ENCODE results near the gene TOLLIP. TPM values are rescaled to one million over a fixed set of nuclear protein-coding genes. Genes with fewer than 3 reads are reported as not detected.
"Not testable (repeated sequence)": the region's sequence is repeated elsewhere in the genome, so short reads cannot be mapped to it uniquely, and the experiment has no call there.

Gene TOLLIP
- total RNA-seq, 1 donor from 2014 or later = 67.5 TPM

DNA sequence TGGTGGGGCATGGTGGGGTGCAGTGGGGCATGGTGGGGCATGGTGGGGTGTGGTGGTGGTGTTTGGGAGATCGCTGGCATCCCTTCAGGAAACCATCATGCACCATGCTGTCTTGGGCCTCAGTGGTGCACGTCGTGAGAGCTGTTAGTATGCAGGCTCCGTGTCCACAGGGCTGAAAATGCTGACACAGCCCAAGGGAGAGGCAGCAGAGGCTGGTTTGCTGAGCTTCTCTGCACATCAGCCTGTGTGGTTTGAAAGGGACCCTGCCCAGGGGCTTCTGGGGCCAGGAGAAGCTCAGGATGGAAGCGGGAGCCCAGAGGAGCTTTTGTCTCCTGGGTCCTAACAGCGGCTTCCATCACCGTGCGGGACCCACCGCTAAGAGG lies 56.3 kb downstream of the TOLLIP start:
- H3K4me1 Mint-ChIP-seq (ENCODE audit: low read depth, unreplicated experiment) = no peaks in the 10 kb centered on the region
- peaks cover 12% of the 10 kb centered on the region for H3K9me3 Mint-ChIP-seq (ENCODE audit: unreplicated experiment)
- peaks cover 5% of the 10 kb centered on the region for H3K36me3 Mint-ChIP-seq (ENCODE audit: unreplicated experiment)
- TF ChIP-seq, protein P1, sequence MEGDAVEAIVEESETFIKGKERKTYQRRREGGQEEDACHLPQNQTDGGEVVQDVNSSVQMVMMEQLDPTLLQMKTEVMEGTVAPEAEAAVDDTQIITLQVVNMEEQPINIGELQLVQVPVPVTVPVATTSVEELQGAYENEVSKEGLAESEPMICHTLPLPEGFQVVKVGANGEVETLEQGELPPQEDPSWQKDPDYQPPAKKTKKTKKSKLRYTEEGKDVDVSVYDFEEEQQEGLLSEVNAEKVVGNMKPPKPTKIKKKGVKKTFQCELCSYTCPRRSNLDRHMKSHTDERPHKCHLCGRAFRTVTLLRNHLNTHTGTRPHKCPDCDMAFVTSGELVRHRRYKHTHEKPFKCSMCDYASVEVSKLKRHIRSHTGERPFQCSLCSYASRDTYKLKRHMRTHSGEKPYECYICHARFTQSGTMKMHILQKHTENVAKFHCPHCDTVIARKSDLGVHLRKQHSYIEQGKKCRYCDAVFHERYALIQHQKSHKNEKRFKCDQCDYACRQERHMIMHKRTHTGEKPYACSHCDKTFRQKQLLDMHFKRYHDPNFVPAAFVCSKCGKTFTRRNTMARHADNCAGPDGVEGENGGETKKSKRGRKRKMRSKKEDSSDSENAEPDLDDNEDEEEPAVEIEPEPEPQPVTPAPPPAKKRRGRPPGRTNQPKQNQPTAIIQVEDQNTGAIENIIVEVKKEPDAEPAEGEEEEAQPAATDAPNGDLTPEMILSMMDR (IDR thresholded peaks at IDR 0.05; ENCODE audit: partially characterized antibody, unreplicated experiment) = no peak
- H3K4me3 Mint-ChIP-seq (ENCODE audit: unreplicated experiment) = no peak overlapping the region
- no peak for DNase-seq
- H3K27me3 Mint-ChIP-seq (ENCODE audit: unreplicated experiment) = peaks cover 15% of the 10 kb centered on the region
- H3K27ac Mint-ChIP-seq (ENCODE audit: unreplicated experiment) = no peak overlapping the region

GRCh38 chr11:1252371-1253102 lies 56.9 kb downstream of the TOLLIP start:
- Mint-ChIP-seq H3K27ac (ENCODE audit: unreplicated experiment) (no peak overlapping the region), H3K36me3 (ENCODE audit: unreplicated experiment) (peaks cover 5% of the 10 kb centered on the region), H3K4me3 (ENCODE audit: unreplicated experiment) (no peak overlapping the region)

GRCh38 chr11:1251236-1251770 lies 58.1 kb downstream of the TOLLIP start:
- Mint-ChIP-seq H3K27me3 (ENCODE audit: unreplicated experiment) (peaks cover 15% of the 10 kb centered on the region), H3K27ac (ENCODE audit: unreplicated experiment) (no peak overlapping the region), H3K4me1 (ENCODE audit: low read depth, unreplicated experiment) (no peaks in the 10 kb centered on the region), H3K36me3 (ENCODE audit: unreplicated experiment) (peaks cover 5% of the 10 kb centered on the region), H3K4me3 (ENCODE audit: unreplicated experiment) (no peak overlapping the region), H3K9me3 (ENCODE audit: unreplicated experiment) (peaks cover 14% of the 10 kb centered on the region)
- TF ChIP-seq, protein P1 (IDR thresholded peaks at IDR 0.05; ENCODE audit: partially characterized antibody, unreplicated experiment) = no peak
- DNase-seq = no peak

More at GRCh38 chr11:1252371-1253102, 56.9 kb downstream of the TOLLIP start:
- Mint-ChIP-seq H3K4me1 (ENCODE audit: low read depth, unreplicated experiment) (no peaks in the 10 kb centered on the region), H3K27me3 (ENCODE audit: unreplicated experiment) (peaks cover 15% of the 10 kb centered on the region), H3K9me3 (ENCODE audit: unreplicated experiment) (peaks cover 12% of the 10 kb centered on the region)
- TF ChIP-seq, protein P1 (IDR thresholded peaks at IDR 0.05; ENCODE audit: partially characterized antibody, unreplicated experiment) = no peak
- DNase-seq = no peak

DNA sequence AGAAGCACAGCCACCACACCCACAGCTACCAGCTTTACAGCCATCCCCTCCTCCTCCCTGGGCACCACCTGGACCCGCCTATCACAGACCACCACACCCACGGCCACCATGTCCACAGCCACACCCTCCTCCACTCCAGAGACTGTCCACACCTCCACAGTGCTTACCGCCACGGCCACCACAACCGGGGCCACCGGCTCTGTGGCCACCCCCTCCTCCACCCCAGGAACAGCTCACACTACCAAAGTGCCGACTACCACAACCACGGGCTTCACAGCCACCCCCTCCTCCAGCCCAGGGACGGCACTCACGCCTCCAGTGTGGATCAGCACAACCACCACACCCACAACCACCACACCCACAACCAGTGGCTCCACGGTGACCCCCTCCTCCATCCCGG lies 59.0 kb downstream of the TOLLIP start:
- not testable (repeated sequence) for H3K36me3 Mint-ChIP-seq (ENCODE audit: unreplicated experiment); H3K27ac Mint-ChIP-seq (ENCODE audit: unreplicated experiment); H3K4me3 Mint-ChIP-seq (ENCODE audit: unreplicated experiment); H3K4me1 Mint-ChIP-seq (ENCODE audit: low read depth, unreplicated experiment); DNase-seq
- peaks cover 15% of the 10 kb centered on the region for H3K27me3 Mint-ChIP-seq (ENCODE audit: unreplicated experiment)
- peaks cover 19% of the 10 kb centered on the region for H3K9me3 Mint-ChIP-seq (ENCODE audit: unreplicated experiment)

- H3K4me3 Mint-ChIP-seq (ENCODE audit: unreplicated experiment); H3K36me3 Mint-ChIP-seq (ENCODE audit: unreplicated experiment); H3K4me1 Mint-ChIP-seq (ENCODE audit: low read depth, unreplicated experiment); DNase-seq; H3K27ac Mint-ChIP-seq (ENCODE audit: unreplicated experiment): not testable (repeated sequence)
- peaks cover 19% of the 10 kb centered on the region for H3K9me3 Mint-ChIP-seq (ENCODE audit: unreplicated experiment)
- H3K27me3 Mint-ChIP-seq (ENCODE audit: unreplicated experiment) = peaks cover 15% of the 10 kb centered on the region
Measured at GRCh38 chr11:1248951-1249350, 60.5 kb downstream of the TOLLIP start.

- peaks cover 10% of the 10 kb centered on the region for H3K27me3 Mint-ChIP-seq (ENCODE audit: unreplicated experiment)
- not testable (repeated sequence) for DNase-seq; H3K27ac Mint-ChIP-seq (ENCODE audit: unreplicated experiment); H3K36me3 Mint-ChIP-seq (ENCODE audit: unreplicated experiment); H3K4me1 Mint-ChIP-seq (ENCODE audit: low read depth, unreplicated experiment); H3K4me3 Mint-ChIP-seq (ENCODE audit: unreplicated experiment)
- peaks cover 25% of the 10 kb centered on the region for H3K9me3 Mint-ChIP-seq (ENCODE audit: unreplicated experiment)
Measured at GRCh38 chr11:1247026-1247425, 62.4 kb downstream of the TOLLIP start.

- H3K9me3 Mint-ChIP-seq (ENCODE audit: unreplicated experiment) = peaks cover 26% of the 10 kb centered on the region
- not testable (repeated sequence) for H3K36me3 Mint-ChIP-seq (ENCODE audit: unreplicated experiment); H3K27me3 Mint-ChIP-seq (ENCODE audit: unreplicated experiment); H3K4me1 Mint-ChIP-seq (ENCODE audit: low read depth, unreplicated experiment); DNase-seq; H3K4me3 Mint-ChIP-seq (ENCODE audit: unreplicated experiment); H3K27ac Mint-ChIP-seq (ENCODE audit: unreplicated experiment)
Measured at GRCh38 chr11:1246301-1246700, 63.1 kb downstream of the TOLLIP start.

- Mint-ChIP-seq H3K4me3 (ENCODE audit: unreplicated experiment) (peak overlapping the region; percentile 11), H3K9me3 (ENCODE audit: unreplicated experiment) (peaks cover 21% of the 10 kb centered on the region)
Measured at GRCh38 chr11:1245717-1246116, 63.7 kb downstream of the TOLLIP start.

DNA sequence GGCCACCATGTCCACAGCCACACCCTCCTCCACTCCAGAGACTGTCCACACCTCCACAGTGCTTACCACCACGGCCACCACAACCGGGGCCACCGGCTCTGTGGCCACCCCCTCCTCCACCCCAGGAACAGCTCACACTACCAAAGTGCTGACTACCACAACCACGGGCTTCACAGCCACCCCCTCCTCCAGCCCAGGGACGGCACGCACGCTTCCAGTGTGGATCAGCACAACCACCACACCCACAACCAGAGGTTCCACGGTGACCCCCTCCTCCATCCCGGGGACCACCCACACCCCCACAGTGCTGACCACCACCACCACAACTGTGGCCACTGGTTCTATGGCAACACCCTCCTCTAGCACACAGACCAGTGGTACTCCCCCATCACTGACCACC lies 64.9 kb downstream of the TOLLIP start:
- H3K27me3 Mint-ChIP-seq (ENCODE audit: unreplicated experiment); DNase-seq; H3K4me1 Mint-ChIP-seq (ENCODE audit: low read depth, unreplicated experiment); H3K27ac Mint-ChIP-seq (ENCODE audit: unreplicated experiment); H3K4me3 Mint-ChIP-seq (ENCODE audit: unreplicated experiment); H3K36me3 Mint-ChIP-seq (ENCODE audit: unreplicated experiment): not testable (repeated sequence)
- peaks cover 16% of the 10 kb centered on the region for H3K9me3 Mint-ChIP-seq (ENCODE audit: unreplicated experiment)

More at GRCh38 chr11:1245717-1246116, 63.7 kb downstream of the TOLLIP start:
- DNase-seq; H3K27me3 Mint-ChIP-seq (ENCODE audit: unreplicated experiment); H3K27ac Mint-ChIP-seq (ENCODE audit: unreplicated experiment); H3K4me1 Mint-ChIP-seq (ENCODE audit: low read depth, unreplicated experiment); H3K36me3 Mint-ChIP-seq (ENCODE audit: unreplicated experiment): not testable (repeated sequence)
